Measurements from ENCODE around the gene SHISA7.
A peak's percentile ranks its signal among the peaks of the same experiment; 100 is the strongest.
"Not testable (repeated sequence)": the region's sequence is repeated elsewhere in the genome, so short reads cannot be mapped to it uniquely, and the experiment has no call there.

SHISA7 gene

DNA sequence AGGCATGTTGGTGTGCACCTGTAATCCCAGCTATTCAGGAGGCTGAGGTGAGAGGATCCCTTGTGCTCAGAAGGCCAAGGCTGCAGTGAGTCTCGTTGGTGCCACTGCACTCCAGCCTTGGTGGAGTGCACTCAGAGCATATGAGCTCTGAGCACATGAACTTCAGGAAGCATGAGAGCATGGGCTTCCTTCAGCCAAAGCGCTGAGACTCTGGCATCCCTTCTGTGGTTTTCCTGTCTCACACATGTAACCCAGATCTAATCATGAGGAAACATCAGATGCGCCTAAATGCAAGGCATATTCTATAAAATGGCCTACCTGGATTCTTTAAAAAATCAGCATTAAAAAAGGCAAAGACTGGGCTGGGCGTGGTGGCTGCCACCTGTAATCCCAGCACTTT is 21.8 kb downstream of the SHISA7 start:
- DNase-seq: not testable (repeated sequence)

DNA sequence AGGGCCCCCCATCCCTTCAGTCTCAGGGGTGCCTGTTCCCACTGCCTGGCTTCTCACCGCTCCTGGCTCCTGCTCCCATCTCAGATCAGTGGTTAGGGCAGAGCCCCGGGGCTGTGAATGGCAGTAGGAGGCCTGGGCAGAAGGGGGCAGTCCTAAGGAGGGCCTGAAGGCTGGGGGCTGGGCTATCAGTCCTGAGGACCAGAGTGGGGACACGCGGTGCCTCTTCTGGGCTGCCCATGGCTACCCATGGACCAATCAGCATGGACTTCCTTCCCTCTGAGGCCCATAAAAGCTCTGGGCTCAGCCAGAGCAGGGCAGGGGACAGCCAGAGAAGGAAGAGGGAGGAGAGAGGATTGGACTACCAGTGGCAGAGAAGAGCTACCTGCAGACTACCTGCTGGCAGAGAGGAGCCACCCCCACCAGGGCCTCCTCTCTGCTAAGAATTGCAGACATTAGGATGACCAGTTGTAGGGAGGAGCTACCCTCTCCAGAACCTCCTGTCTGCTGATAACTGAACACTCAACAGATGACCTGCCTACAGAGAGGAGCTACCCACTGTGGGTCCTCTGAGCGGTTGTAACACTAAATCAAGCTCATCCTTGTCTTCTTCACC is 23.4 kb downstream of the SHISA7 start:
- peak in 9 of 51 donors; percentile 17 to 43 (median 29) for DNase-seq

GRCh38 chr19:55419103-55419502 is 24.0 kb downstream of the SHISA7 start:
- DNase-seq: peak in 4 of 51 donors; percentile 6 to 31 (median 14)

- peak in 29 of 51 donors; percentile 4 to 86 (median 39) for DNase-seq
Observed at GRCh38 chr19:55418185-55418584, 24.9 kb downstream of the SHISA7 start.

- no peak for DNase-seq
Observed at GRCh38 chr19:55410168-55410567, 32.9 kb downstream of the SHISA7 start.

DNA sequence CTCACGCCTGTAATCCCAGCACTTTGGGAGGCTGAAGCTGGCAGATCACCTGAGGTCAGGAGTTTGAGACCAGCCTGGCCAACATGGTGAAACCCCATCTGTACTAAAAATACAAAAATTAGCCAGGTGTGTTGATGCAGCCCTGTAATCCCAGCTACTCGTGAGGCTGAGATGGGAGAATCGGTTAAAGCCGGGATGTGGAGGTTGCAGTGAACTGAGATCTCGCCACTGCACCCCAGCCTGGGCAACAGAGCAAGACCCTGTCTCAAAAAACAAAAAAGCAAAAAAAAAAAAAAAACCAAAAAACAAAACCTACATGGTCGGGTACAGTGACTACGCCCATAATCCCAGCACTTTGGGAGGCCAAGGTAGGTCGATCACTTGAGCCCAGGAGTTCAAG is 33.9 kb downstream of the SHISA7 start:
- not testable (repeated sequence) for DNase-seq

- DNase-seq: peak in 1 of 51 donors; percentile 61
Observed at GRCh38 chr19:55408533-55408872, 34.6 kb downstream of the SHISA7 start.

- peak; percentile 89 to 99 (median 98) for DNase-seq
Observed at GRCh38 chr19:55407800-55408532, 35.1 kb downstream of the SHISA7 start.

GRCh38 chr19:55407550-55407799 is 35.6 kb downstream of the SHISA7 start, which contains the start of gene UBE2S:
Gene UBE2S, minus strand, starts transcription at chr19:55407788. Its CDS starts 199 bp downstream, at chr19:55407589.
- DNase-seq: not testable (repeated sequence)

DNA sequence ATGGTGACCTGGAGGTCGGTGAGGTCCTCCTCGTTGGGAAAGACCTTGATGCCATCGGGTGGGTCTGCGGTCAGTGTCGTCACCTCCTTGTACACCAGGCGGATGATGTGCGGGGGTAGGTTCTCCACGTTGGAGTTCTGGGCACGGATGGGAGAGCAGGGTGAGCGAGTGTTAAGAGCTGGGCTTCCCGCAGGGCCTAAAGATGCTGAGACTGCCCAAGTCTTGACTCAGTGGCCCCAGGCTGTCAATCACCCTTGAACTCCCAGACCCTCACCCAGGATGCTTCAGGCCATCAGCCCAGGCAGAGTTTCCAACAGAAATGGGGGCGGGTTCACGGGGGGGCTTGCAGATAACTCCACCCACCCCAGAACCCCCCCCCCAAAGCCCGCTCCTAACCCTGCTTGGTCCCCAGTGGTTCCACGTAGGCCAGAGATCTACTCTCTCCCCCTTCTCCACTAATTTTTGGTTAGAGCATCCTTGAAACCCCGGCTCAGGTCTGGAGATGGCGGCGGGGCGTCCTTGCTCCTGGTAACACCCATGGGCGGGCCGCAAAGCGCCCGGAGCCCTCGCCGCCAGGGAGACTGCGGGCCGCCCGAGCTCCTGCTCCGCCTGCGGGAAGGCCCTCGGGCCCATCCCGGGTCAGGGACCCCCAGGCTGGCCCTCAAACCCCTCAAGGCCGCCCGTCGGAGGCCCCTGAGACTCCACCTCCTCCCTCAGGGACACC is 36.1 kb downstream of the SHISA7 start:
- peak in 3 of 51 donors; percentile 15 to 47 (median 22) for DNase-seq

DNA sequence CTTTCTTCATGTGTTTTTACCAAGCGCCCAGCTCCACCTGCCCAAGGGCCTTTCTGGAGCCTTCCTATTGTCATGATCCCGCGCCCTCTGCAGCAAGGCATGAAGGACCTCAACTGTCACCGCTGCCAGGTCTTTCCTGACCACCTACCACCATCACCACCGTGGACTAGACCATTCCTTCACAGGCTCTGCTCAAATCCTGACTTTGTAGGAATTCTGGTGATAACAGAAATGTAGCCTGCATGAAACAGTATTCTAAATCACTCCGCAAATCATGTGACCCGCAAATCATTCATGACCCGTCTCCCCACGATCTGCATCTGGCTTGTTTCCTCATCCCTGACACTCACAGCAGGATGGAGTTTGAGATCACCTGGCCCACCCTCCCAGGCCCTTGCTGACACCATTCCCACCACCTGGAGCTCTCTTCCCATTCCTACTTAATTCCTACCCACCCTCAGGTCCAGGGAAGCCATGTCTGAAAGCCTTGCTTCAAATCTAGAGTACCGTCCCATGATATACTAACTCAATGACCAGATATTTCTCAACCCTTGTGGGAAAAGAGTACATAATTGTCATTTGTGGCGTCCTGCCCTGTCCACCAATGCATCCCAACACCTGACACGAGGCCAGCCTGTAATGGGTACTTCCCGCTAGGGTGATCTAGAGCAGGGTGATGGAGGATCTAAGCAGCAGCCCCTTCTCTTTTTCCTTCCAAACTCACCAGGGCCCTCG is 36.8 kb downstream of the SHISA7 start:
- DNase-seq: no peak

DNA sequence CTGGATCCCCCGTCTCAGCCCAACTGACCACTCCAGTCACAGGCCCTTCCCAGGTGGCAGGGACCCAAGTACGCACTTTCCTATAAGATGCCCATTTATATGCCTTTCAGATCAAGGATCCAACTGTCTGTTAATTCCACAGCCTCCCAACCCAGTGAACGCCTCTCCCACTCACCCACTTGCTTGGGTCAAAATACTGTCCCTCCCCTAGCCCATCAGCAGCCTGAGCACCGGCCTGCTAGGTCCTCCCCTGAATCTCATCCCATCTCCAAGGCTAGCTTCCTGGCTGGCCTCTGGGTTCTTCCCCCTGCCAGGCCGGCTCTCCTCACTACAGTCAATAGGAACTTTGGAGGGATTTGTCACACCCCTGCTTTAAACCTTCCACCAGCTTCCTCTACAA is 37.5 kb downstream of the SHISA7 start:
- no peak for DNase-seq

GRCh38 chr19:55402509-55402908 is 40.6 kb downstream of the SHISA7 start:
- no peak for DNase-seq

DNA sequence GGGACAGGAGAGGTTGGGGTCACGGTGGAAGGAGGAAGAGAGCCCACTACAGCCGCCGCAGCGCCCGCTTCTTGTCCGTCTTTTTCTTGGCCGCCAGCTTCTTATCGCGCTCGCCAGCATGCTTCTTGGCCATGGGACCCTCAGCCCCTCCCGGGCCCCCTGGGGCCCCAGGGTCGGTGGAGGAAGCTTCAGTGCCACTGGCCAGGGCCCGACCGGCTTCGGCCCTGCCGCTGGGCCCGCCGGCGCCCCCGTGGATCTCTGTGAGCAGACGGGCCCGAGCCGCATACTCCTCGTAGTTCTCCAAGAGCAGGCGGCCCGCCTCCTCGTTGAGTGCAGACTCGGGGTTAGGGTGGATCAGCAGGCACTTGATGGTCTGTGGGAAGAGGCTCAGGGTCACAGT is 41.7 kb downstream of the SHISA7 start:
- not testable (repeated sequence) for DNase-seq

DNA sequence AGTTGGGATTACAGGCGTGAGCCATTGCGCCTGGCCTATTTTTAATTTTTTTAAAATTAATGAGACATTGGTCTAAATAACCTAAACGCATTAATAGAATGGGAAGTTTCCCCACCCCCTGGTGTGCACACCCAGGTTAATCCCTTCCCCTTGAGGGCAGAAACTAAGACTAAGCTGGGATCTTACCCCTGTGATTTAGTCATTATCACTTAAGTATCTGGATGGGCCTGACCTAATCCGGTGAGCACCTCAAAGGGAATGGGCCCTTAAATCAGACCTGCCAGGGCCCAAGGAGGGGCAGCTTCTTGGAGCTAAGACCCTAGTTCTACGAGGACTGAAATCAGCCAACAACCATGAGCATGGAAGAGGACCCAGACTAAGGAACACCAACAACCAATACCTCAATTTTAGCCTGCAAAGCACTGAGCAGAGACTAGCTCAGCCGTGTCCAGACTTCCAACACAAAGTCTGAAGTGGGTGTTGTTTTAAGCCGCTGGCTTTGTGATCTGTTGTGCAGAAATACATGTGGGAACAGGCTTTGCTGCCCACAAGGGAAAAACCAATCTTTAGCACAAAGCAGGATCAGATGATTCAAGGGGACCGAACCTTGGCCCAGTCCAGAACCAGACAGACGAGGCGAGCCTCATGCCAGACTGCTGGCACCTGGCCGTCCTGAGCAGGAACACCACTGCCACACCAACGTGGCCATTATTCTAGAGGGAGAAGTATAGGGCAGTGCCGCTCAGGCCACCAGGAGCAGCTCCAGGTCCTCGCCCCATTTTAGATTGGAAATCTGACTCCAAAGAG is 42.6 kb downstream of the SHISA7 start:
- DNase-seq: no peak

DNA sequence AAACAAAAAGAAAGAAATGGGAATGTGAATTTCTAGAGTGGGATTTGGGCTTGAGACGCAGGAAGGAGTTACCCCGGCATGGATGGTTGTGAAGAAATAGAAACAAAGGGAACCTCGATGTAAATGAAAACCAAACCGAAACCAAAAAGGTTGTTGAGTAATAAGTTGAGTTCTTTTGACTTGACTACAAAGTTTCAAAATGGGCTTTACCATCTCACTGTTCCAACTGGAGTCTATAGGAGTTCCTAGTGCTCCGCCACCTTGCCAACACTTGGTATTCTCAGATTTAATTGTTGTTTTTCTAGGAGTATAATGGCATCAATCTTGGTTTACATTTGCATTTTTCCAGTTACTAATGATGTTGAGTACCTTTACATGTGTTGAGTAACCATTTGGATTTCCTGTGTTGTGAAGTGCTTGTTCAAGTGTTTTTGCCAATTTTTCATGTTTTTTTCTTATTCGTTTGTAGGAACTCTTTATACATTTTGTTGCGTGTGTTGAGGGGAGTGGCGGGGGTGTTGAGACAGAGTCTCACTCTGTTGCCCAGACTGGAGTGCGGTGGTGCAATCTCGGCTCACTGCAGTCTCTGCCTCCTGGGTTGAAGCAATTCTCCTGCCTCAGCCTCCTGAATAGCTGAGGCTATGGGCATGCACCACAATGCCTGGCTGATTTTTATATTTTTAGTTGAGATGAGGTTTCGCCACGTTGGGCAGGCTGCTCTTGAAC is 44.7 kb downstream of the SHISA7 start:
- DNase-seq: no peak

DNA sequence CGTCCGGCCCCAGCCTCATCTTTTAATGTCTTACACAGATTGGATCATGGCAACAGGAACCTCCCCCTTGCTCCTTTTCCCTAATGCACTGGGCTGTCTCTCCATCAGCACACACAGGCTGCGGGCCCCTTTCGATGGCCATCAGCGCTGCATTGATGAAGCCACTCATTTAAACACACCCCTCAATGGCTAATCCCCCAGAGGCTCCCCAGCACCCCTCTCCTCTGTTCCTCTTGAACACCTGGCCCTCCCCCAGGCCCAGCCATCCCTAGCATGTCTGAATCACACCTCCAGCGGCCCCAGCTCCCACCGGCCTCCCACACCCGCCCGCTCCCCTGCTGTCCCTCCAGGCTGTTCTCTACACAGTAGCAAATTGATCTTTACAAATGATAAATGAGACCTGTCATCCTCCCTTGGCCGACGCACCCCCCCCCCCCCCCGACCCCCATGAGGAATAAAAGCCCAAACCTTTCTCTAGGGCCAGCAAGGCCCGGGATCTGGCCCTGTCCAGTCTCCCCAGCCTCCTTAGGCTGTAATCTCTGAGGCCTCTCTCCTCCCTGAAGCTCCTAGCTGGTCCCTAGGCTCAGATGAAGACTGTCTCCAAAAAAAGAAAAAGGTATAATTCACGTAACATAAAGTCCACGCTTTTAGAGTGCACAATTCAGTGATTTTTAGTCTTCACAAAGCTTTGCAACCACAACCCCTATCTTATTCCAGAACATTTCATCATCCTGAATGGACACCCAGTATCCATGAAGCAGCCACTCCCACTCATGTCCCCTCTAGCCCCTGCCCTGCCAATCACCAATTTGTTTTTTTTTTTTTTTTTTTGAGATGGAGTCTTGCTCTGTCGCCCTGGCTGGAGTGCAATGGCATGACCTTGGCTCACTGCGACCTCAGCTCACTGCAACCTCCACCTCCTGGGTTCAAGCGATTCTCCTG is 50.0 kb downstream of the SHISA7 start:
- DNase-seq: no peak

DNA sequence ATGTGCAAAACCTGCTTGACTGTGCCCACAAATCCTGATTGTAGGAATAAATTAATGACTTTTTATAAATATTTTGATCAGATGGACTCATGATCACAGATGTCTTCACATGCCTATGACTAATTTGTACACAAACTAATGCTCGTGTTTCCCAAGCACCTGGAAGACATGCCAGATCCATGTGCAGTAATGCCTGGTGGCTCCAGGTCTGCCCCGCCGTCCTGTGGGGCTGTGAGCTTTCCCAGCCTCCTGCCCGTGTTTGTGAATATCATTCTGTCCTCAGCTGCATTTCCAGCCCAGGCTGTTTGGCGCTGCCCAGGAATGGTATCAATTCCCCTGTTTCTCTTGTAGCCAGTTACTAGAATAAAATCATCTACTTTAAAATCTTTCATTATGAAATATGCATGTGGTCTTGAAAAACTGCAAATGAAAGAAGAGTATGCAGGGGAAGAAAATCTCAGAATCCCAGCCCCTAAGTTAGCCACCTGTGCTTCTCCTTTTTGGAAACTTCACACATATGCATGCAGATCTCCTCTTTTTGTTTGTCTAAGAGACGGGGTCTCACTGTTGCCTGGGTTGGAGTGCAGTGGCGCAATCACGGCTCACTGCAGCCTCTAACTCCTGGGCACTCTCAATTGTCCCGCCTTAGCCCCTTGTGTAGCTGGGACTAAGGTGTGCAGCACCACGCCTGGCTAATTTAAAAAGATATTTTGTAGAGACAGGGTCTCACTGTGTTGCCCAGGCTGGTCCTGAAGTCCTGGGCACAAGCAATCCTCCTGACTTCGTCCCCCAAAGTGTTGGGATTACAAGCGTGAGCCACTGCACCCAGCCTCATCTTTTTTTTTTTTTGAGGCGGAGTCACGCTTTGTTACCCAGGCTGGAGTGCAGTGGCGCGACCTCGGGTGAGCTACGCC is 51.1 kb downstream of the SHISA7 start:
- no peak for DNase-seq
